Neural progenitor cell (in vitro differentiated cells): Measurements from ENCODE around the gene TREM2.

ENCODE experiments used
- EZH2 ChIP-seq: fragments of 200-600 bp; sonication (generic); IDR thresholded peaks from 2 replicates; pipeline ENCODE4 v1.6.1; 2017; ENCODE audit warnings: antibody characterized with exemption, mild to moderate bottlenecking, moderate library complexity
- EZH2phosphoT487 ChIP-seq: fragments of 200-600 bp; sonication (generic); IDR thresholded peaks from 2 replicates; pipeline ENCODE4 v1.6.1; 2017; ENCODE audit warnings: antibody characterized with exemption
- TF ChIP-seq, protein P1 (sequence below): fragments of 200-600 bp; sonication (generic); IDR thresholded peaks from 2 replicates; pipeline ENCODE4 v1.5.1; 2017; ENCODE audit warnings: antibody characterized with exemption, mild to moderate bottlenecking

DNA sequence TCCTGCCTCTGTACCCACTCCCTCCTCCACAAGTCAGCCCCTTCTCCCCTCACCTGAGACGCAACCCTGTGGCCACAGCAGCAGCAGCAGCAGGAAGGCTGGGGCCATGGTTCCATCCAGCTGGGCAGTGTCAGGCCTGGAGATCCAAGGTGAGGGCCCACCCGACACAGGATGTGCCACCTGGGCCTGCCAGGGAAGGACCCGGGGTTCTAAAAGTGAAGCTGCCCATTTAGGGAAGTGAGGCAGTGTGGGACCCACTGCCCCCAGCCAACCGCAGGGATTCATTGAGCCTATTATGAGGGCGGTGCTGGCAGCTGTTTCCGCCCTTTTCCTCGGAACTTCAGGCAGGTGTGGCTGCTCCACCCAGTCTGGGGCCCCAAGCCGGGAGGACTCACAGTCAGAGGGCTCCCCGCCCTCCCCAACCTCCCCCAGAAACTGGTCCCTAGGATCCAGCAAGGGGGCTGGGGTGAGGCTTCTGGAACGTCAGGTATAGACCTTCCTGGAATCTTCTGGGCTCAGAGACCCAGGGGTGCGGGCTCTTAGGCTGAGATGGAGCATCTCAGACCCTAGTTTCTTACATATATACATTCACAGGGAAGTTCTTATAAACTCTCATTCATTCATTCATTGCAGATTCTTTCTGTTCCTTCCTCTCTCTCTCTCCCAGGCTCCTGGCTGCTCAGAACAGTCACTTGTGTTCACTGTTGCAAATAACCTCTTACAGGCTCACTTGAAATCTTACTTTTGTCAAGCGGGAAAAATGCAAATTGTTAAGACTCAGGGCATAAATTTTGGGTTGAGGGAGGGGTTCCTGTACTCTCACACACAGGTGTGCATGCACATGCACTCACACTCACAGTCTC is 38.2 kb upstream of the TREM2 start, which contains the start of gene TREML2:
- TF ChIP-seq, protein P1, sequence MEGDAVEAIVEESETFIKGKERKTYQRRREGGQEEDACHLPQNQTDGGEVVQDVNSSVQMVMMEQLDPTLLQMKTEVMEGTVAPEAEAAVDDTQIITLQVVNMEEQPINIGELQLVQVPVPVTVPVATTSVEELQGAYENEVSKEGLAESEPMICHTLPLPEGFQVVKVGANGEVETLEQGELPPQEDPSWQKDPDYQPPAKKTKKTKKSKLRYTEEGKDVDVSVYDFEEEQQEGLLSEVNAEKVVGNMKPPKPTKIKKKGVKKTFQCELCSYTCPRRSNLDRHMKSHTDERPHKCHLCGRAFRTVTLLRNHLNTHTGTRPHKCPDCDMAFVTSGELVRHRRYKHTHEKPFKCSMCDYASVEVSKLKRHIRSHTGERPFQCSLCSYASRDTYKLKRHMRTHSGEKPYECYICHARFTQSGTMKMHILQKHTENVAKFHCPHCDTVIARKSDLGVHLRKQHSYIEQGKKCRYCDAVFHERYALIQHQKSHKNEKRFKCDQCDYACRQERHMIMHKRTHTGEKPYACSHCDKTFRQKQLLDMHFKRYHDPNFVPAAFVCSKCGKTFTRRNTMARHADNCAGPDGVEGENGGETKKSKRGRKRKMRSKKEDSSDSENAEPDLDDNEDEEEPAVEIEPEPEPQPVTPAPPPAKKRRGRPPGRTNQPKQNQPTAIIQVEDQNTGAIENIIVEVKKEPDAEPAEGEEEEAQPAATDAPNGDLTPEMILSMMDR, result no peak
- no peak for TF ChIP-seq EZH2phosphoT487
- no peak for TF ChIP-seq EZH2
